Measurements from ENCODE around the gene AIFM1.

DNA sequence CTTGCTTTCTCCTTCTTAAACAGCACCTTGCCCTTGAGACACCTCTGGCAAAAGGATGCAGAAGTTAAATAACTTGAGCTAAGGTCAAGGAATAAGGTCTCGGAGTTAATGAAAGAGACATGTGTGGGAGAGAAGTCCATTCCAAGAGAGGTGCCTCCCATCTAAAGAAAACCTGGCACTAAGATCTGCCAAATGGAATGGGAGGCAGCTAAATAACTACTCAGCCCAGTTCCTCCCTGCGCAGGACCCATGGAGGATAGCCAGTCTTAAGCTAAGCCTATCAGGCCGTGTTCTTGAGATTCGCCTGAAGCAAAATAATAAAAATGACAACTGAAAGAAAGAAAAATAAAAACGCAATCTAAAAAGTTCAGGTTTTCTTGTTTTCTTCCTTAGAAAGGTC, 34.7 kb downstream of the AIFM1 start:
- TF ChIP-seq, protein P1, sequence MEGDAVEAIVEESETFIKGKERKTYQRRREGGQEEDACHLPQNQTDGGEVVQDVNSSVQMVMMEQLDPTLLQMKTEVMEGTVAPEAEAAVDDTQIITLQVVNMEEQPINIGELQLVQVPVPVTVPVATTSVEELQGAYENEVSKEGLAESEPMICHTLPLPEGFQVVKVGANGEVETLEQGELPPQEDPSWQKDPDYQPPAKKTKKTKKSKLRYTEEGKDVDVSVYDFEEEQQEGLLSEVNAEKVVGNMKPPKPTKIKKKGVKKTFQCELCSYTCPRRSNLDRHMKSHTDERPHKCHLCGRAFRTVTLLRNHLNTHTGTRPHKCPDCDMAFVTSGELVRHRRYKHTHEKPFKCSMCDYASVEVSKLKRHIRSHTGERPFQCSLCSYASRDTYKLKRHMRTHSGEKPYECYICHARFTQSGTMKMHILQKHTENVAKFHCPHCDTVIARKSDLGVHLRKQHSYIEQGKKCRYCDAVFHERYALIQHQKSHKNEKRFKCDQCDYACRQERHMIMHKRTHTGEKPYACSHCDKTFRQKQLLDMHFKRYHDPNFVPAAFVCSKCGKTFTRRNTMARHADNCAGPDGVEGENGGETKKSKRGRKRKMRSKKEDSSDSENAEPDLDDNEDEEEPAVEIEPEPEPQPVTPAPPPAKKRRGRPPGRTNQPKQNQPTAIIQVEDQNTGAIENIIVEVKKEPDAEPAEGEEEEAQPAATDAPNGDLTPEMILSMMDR (IDR thresholded peaks at IDR 0.05; ENCODE audit: low read length) = no peak
- TF ChIP-seq EZH2 (optimal IDR thresholded peaks at IDR 0.05; ENCODE audit: low read depth, low read length) = no peak
- no peak for TF ChIP-seq EZH2phosphoT487 (IDR thresholded peaks at IDR 0.05; ENCODE audit: low read length)

All from MM.1S (cell line).